ENCODE measurements around the gene EEF1A2. TPM values are rescaled to one million over a fixed set of nuclear protein-coding genes. Genes with fewer than 3 reads are reported as not detected.

EEF1A2 gene
- total RNA-seq, 1 experiment from 2014 or later: 32.0 TPM

DNA sequence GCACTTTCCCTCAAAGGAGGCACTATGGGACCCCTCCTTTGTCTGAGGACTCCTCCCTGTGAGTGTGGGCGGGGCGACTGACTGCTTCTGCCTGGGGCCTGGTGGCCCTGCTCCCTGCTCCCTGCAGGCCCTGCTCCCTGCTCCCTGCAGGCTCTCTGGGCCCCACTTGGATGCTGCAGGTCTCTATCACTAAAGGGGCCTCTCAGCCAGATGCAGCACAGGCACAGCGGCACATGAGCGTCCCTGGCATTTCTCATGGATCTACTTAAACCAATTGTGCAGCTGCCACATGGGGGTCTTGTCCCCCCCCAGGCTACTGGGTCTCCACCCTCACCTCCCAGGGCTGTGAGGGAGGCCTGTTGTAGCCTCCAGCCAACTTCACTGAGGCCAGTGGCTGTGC is 7.8 kb downstream of the EEF1A2 start:
- Histone ChIP-seq H3K4me3 (ENCODE audit: low read depth, low read length) (no peak overlapping the region), H3K36me3 (ENCODE audit: control insufficient read depth, insufficient read depth, low read length) (no peaks in the 10 kb centered on the region), H3K9me3 (no peaks in the 10 kb centered on the region), H3K4me1 (no peaks in the 10 kb centered on the region), H3K27me3 (replicated peaks; ENCODE audit: control insufficient read depth, insufficient read depth, low read length) (no peaks in the 10 kb centered on the region)
- TF ChIP-seq, protein P1, sequence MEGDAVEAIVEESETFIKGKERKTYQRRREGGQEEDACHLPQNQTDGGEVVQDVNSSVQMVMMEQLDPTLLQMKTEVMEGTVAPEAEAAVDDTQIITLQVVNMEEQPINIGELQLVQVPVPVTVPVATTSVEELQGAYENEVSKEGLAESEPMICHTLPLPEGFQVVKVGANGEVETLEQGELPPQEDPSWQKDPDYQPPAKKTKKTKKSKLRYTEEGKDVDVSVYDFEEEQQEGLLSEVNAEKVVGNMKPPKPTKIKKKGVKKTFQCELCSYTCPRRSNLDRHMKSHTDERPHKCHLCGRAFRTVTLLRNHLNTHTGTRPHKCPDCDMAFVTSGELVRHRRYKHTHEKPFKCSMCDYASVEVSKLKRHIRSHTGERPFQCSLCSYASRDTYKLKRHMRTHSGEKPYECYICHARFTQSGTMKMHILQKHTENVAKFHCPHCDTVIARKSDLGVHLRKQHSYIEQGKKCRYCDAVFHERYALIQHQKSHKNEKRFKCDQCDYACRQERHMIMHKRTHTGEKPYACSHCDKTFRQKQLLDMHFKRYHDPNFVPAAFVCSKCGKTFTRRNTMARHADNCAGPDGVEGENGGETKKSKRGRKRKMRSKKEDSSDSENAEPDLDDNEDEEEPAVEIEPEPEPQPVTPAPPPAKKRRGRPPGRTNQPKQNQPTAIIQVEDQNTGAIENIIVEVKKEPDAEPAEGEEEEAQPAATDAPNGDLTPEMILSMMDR (IDR thresholded peaks at IDR 0.05; ENCODE audit: insufficient read depth in 1 of 2, low read depth in 1 of 2, low read length in 1 of 2, severe bottlenecking in 1 of 2, unreplicated experiment in 1 of 2): no peak
- Mint-ChIP-seq H3K4me1 (ENCODE audit: low read depth, unreplicated experiment) (no peaks in the 10 kb centered on the region), H3K27me3 (ENCODE audit: insufficient read depth, unreplicated experiment) (no peaks in the 10 kb centered on the region), H3K9me3 (ENCODE audit: unreplicated experiment) (peaks cover 20% of the 10 kb centered on the region), H3K27ac (ENCODE audit: unreplicated experiment) (no peak overlapping the region), H3K36me3 (ENCODE audit: insufficient read depth, unreplicated experiment) (no peaks in the 10 kb centered on the region), H3K4me3 (ENCODE audit: unreplicated experiment) (no peak overlapping the region)
- CTCF ChIA-PET: no interaction called here
- no peak for DNase-seq
- POLR2A ChIA-PET: no interaction called here
- BruUV-seq (replicated peaks): no TSS peak
- intact Hi-C loops (cut with micrococcal nuclease; ENCODE audit: unreplicated experiment): no loop called here

DNA sequence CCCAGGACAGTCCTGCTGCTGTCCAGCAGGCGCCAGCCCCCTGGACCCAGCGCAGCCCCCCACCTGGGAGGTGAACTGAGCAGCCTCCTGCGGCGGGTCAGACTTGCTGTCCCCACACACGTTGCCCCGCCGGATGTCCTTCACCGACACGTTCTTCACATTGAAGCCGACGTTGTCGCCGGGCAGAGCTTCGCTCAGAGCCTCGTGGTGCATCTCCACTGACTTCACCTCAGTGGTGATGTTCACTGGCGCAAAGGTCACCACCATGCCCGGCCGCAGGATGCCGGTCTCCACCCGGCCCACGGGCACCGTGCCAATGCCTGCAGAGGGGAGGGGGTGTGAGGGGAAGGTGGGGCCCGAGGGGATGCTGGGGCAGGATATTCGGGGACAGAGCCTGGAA is 8.5 kb downstream of the EEF1A2 start:
- intact Hi-C loops (cut with micrococcal nuclease; ENCODE audit: unreplicated experiment): no loop called here
- no peak for DNase-seq
- Histone ChIP-seq H3K4me3 (ENCODE audit: low read depth, low read length) (no peak overlapping the region), H3K27me3 (replicated peaks; ENCODE audit: control insufficient read depth, insufficient read depth, low read length) (no peaks in the 10 kb centered on the region), H3K9me3 (no peaks in the 10 kb centered on the region), H3K36me3 (ENCODE audit: control insufficient read depth, insufficient read depth, low read length) (no peaks in the 10 kb centered on the region), H3K4me1 (no peaks in the 10 kb centered on the region)
- no peaks in the 10 kb centered on the region for H3K27me3 Mint-ChIP-seq (ENCODE audit: insufficient read depth, unreplicated experiment)
- no peaks in the 10 kb centered on the region for H3K36me3 Mint-ChIP-seq (ENCODE audit: insufficient read depth, unreplicated experiment)
- H3K9me3 Mint-ChIP-seq (ENCODE audit: unreplicated experiment): peaks cover 20% of the 10 kb centered on the region
- TF ChIP-seq, protein P1 (IDR thresholded peaks at IDR 0.05; ENCODE audit: insufficient read depth in 1 of 2, low read depth in 1 of 2, low read length in 1 of 2, severe bottlenecking in 1 of 2, unreplicated experiment in 1 of 2): no peak
- ChIA-PET POLR2A (no interaction called here), CTCF (no interaction called here)
- BruUV-seq (replicated peaks): no TSS peak
- H3K27ac Mint-ChIP-seq (ENCODE audit: unreplicated experiment): no peak overlapping the region
- no peaks in the 10 kb centered on the region for H3K4me1 Mint-ChIP-seq (ENCODE audit: low read depth, unreplicated experiment)
- no peak overlapping the region for H3K4me3 Mint-ChIP-seq (ENCODE audit: unreplicated experiment)

DNA sequence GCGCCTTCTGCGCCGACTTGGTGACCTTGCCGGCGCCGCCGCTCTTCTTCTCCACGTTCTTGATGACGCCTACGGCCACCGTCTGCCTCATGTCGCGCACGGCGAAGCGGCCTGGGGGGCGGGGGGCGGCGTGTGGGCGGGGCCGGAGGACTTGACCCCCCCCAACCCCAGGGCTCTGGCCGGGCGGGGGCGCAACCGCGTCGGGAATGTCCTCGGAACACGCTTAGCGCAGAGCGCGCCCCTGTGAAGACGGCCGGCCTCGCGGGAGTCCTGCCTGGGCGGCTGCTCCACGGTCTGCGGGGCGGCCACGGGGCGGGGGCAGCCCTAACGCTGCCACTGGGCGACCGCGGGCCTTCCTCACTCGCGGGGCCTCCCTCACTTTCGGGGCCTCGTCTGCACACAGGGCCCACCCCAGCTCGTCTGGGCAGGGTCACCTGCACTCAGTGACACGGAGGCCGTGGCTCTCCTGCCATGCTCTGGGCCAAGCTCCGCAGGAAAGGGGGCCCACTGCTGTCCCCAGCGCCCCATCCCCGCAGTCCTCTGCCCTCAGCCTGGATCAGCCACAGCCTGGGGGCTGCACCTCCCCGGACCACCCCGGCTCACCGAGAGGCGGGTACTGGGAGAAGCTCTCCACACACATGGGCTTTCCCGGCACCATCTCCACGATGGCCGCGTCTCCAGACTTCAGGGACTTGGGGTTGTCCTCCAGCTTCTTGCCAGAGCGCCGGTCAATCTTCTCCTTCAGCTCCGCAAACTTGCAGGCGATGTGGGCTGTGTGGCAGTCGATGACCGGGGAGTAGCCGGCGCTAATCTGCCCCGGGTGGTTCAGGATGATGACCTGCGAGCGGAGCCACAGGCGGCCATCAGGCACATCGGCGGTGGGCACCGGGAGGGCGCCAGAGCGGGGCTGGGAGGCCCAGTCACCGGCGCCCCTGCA is 10.3 kb downstream of the EEF1A2 start:
- Histone ChIP-seq H3K4me1 (no peaks in the 10 kb centered on the region), H3K9me3 (no peaks in the 10 kb centered on the region), H3K4me3 (ENCODE audit: low read depth, low read length) (no peak overlapping the region), H3K27me3 (replicated peaks; ENCODE audit: control insufficient read depth, insufficient read depth, low read length) (no peaks in the 10 kb centered on the region), H3K36me3 (ENCODE audit: control insufficient read depth, insufficient read depth, low read length) (no peaks in the 10 kb centered on the region)
- peaks cover 20% of the 10 kb centered on the region for H3K9me3 Mint-ChIP-seq (ENCODE audit: unreplicated experiment)
- CTCF ChIA-PET: no interaction called here
- peaks cover 4% of the 10 kb centered on the region for H3K27me3 Mint-ChIP-seq (ENCODE audit: insufficient read depth, unreplicated experiment)
- no peaks in the 10 kb centered on the region for H3K36me3 Mint-ChIP-seq (ENCODE audit: insufficient read depth, unreplicated experiment)
- BruUV-seq (replicated peaks): no TSS peak
- H3K27ac Mint-ChIP-seq (ENCODE audit: unreplicated experiment): no peak overlapping the region
- no peaks in the 10 kb centered on the region for H3K4me1 Mint-ChIP-seq (ENCODE audit: low read depth, unreplicated experiment)
- TF ChIP-seq, protein P1 (IDR thresholded peaks at IDR 0.05; ENCODE audit: insufficient read depth in 1 of 2, low read depth in 1 of 2, low read length in 1 of 2, severe bottlenecking in 1 of 2, unreplicated experiment in 1 of 2): no peak
- POLR2A ChIA-PET: no interaction called here
- intact Hi-C loops (cut with micrococcal nuclease; ENCODE audit: unreplicated experiment): loop anchor here (10.0 kb wide), 1 partner anchor 184 kb away; no protein-coding TSS in a partner anchor
- DNase-seq: no peak
- H3K4me3 Mint-ChIP-seq (ENCODE audit: unreplicated experiment): no peak overlapping the region

Measured in Caco-2 (cell line).